Suprapubic skin (tissue), 4 donors: Measurements from ENCODE around the gene PACC1. TPM values are rescaled to one million over a fixed set of nuclear protein-coding genes. Genes with fewer than 3 reads are reported as not detected.

ENCODE experiments used
- DNase-seq, 2 donors: peaks; one replicate each; pipeline ENCODE4 v3.0.0-alpha.2; 2019; ENCODE audit warnings: low spot score in 2 of 2
- H3K27ac ChIP-seq: fragments of 200-600 bp; sonication (generic); one replicate; pipeline ENCODE4 v1.5.1; 2019
- H3K27me3 ChIP-seq: fragments of 200-600 bp; sonication (generic); one replicate; pipeline ENCODE4 v1.5.1; 2019
- H3K36me3 ChIP-seq: fragments of 200-600 bp; sonication (generic); one replicate; pipeline ENCODE4 v1.5.1; 2019
- H3K4me1 ChIP-seq: fragments of 200-600 bp; sonication (generic); one replicate; pipeline ENCODE4 v1.5.1; 2019
- H3K4me3 ChIP-seq: fragments of 200-600 bp; sonication (generic); one replicate; pipeline ENCODE4 v1.5.1; 2019; ENCODE audit warnings: mild to moderate bottlenecking
- H3K9me3 ChIP-seq: fragments of 200-600 bp; sonication (generic); one replicate; pipeline ENCODE4 v1.5.1; 2019
- CTCF ChIP-seq, 2 donors: fragments of 200-600 bp in 1 of 2; fragments of 450-650 bp in 1 of 2; sonication (generic) in 1 of 2; IDR thresholded peaks; one replicate each; pipeline ENCODE4 v1.5.1; 2016 to 2019; ENCODE audit warnings: antibody characterized with exemption in 2 of 2, mild to moderate bottlenecking in 1 of 2, moderate library complexity in 1 of 2
- EP300 ChIP-seq: sonication (generic); formaldehyde crosslinking; IDR thresholded peaks from one replicate; pipeline ENCODE4 v1.6.1; 2017; ENCODE audit warnings: antibody characterized with exemption
- POLR2A ChIP-seq, 2 donors: fragments of 450-650 bp; IDR thresholded peaks; one replicate each; pipeline ENCODE4 v1.6.1; 2017; ENCODE audit warnings: antibody characterized with exemption in 2 of 2, mild to moderate bottlenecking in 2 of 2, moderate library complexity in 2 of 2
- POLR2AphosphoS5 ChIP-seq, 3 donors: sonication (generic); formaldehyde crosslinking; IDR thresholded peaks; one replicate each; pipeline ENCODE4 v1.6.1; 2017; ENCODE audit warnings: antibody characterized with exemption in 3 of 3
- WGBS: methylation state at CpG from one replicate; pipeline ENCODE4 v1.1.5; 2018; 5-methylcytosine and 5-hydroxymethylcytosine counted together
- total RNA-seq, 4 donors: library from RNA; depleted of rRNA; stranded (reverse); fragments of >200 nt; gene quantifications; one replicate each; pipeline ENCODE4 v1.1.0, GENCODE V29; 2016

Gene PACC1
- total RNA-seq, 4 donors from 2014 or later = 3.3 to 11.9 (median 4.7) TPM

- no peak for DNase-seq
- Histone ChIP-seq H3K9me3 (no peaks in the 10 kb centered on the region), H3K36me3 (peaks cover 2% of the 10 kb centered on the region), H3K27me3 (no peaks in the 10 kb centered on the region), H3K4me3 (no peak overlapping the region), H3K4me1 (peaks cover 9% of the 10 kb centered on the region), H3K27ac (no peak overlapping the region)
- WGBS = 95% methylated on average over 2 of the region's 2 CpGs
- no peak for TF ChIP-seq CTCF (IDR thresholded peaks at IDR 0.05)
- no peak for TF ChIP-seq EP300
- TF ChIP-seq POLR2AphosphoS5 (IDR thresholded peaks at IDR 0.05) = no peak
- TF ChIP-seq POLR2A (IDR thresholded peaks at IDR 0.05) = no peak
Measured at GRCh38 chr1:212438831-212439237, 24.1 kb upstream of the PACC1 start.

- H3K9me3 ChIP-seq = no peaks in the 10 kb centered on the region
- no peak for DNase-seq
- TF ChIP-seq EP300 (no peak), POLR2AphosphoS5 (IDR thresholded peaks at IDR 0.05) (no peak), POLR2A (IDR thresholded peaks at IDR 0.05) (no peak), CTCF (IDR thresholded peaks at IDR 0.05) (no peak)
Measured at GRCh38 chr1:212437179-212437798, 22.6 kb upstream of the PACC1 start.

GRCh38 chr1:212434992-212435391, 20.3 kb upstream of the PACC1 start:
- over 99% methylated on average over 4 of the region's 4 CpGs for WGBS

More at GRCh38 chr1:212437179-212437798, 22.6 kb upstream of the PACC1 start:
- Histone ChIP-seq H3K4me1 (peaks cover 20% of the 10 kb centered on the region), H3K4me3 (no peak overlapping the region), H3K36me3 (no peaks in the 10 kb centered on the region), H3K27me3 (no peaks in the 10 kb centered on the region), H3K27ac (no peak overlapping the region)
- WGBS = 72% methylated on average over 4 of the region's 4 CpGs

GRCh38 chr1:212433577-212434462, 19.1 kb upstream of the PACC1 start:
- no peaks in the 10 kb centered on the region for H3K9me3 ChIP-seq
- no peaks in the 10 kb centered on the region for H3K27me3 ChIP-seq
- peak in 1 of 2 donors; percentile 31 for DNase-seq
- WGBS = 42% methylated on average over 15 of the region's 17 CpGs
- H3K4me1 ChIP-seq = peaks cover 23% of the 10 kb centered on the region
- TF ChIP-seq EP300 (no peak), POLR2AphosphoS5 (IDR thresholded peaks at IDR 0.05) (no peak), POLR2A (IDR thresholded peaks at IDR 0.05) (no peak), CTCF (IDR thresholded peaks at IDR 0.05) (no peak)
- H3K27ac ChIP-seq = peak overlapping the region; percentile 86
- peak overlapping the region; percentile 90 for H3K4me3 ChIP-seq
- H3K36me3 ChIP-seq = no peaks in the 10 kb centered on the region

More at GRCh38 chr1:212434992-212435391, 20.3 kb upstream of the PACC1 start:
- TF ChIP-seq POLR2A (IDR thresholded peaks at IDR 0.05) (no peak), POLR2AphosphoS5 (IDR thresholded peaks at IDR 0.05) (no peak), CTCF (IDR thresholded peaks at IDR 0.05) (no peak), EP300 (no peak)
- Histone ChIP-seq H3K9me3 (no peaks in the 10 kb centered on the region), H3K27me3 (no peaks in the 10 kb centered on the region), H3K4me1 (peaks cover 23% of the 10 kb centered on the region), H3K36me3 (no peaks in the 10 kb centered on the region), H3K27ac (no peak overlapping the region), H3K4me3 (no peak overlapping the region)
- no peak for DNase-seq
